IPS-20b (cell line): ENCODE data around the gene COMTD1.

Source experiments
- H3K27ac ChIP-seq: one replicate; pipeline ENCODE4 v1.5.1; 2013; ENCODE audit warnings: low read length
- H3K27me3 ChIP-seq: 2 replicates; pipeline ENCODE4 v1.6.1; 2013; ENCODE audit warnings: mild to moderate bottlenecking, low read length, inconsistent platforms; ENCODE audit not compliant: insufficient read depth
- H3K36me3 ChIP-seq: 2 replicates; pipeline ENCODE4 v1.6.1; 2013; ENCODE audit warnings: low read depth, mild to moderate bottlenecking, inconsistent platforms, low read length, moderate library complexity; ENCODE audit not compliant: insufficient read depth
- H3K4me1 ChIP-seq: 2 replicates; pipeline ENCODE4 v1.6.1; 2013; ENCODE audit warnings: mild to moderate bottlenecking, control low read depth, inconsistent platforms, low read length, moderate library complexity; ENCODE audit not compliant: insufficient read depth
- H3K4me3 ChIP-seq: 2 replicates; pipeline ENCODE4 v1.5.1; 2013; ENCODE audit warnings: mild to moderate bottlenecking, low read length, inconsistent platforms
- H3K9ac ChIP-seq: 2 replicates; pipeline ENCODE4 v1.6.1; 2013; ENCODE audit warnings: low read depth, mild to moderate bottlenecking, inconsistent platforms, low read length, moderate library complexity
- H3K9me3 ChIP-seq: 2 replicates; pipeline ENCODE4 v1.6.1; 2013; ENCODE audit warnings: mild to moderate bottlenecking, low read depth, low read length, inconsistent platforms; ENCODE audit not compliant: insufficient read depth

The COMTD1 gene

DNA sequence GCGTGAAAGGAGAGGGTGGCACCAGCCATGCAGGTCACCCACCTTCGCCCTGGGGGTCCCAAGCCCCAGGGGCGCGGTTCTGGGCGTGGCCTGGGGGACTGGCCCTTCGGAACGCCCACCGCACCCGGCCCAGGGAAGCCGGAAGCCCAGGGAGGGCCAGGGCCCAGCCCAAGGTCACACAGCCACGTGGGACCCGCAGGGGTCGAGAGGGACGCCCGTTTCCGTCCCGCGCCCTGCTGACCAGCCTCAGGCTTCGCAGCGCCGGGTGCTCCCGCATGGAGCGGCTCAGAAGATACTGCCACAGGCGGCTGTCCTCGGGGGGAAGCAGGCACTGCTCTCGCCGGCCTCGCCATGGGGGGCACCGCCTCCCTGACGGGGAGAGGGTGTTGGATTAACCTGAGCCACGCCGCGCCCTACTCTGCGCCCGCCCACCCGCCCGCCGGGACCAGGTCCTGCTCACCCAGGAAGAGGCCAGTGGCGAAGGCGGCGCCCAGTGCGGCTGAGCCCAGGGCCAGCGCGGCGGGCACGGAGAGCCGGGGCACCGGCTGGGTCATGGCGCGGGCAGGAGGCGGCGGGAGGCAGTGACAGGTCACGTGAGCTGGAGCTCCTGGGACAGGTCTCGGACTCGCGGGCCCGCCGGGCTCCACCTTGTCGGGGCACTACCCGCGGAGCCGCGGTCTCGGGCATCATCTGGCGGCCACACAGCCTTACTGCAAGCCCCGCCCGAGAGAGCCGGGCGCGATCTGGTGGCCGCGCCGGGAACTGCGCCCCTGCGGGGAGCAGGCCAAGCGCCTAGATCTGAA is at the start of gene COMTD1:
COMTD1 (minus strand) TSS at position 583 of the 803 bp plus-strand sequence; CDS start at position 554, 29 bp downstream.
- peak within 1 kb of the TSS; percentile 78 for H3K4me3 ChIP-seq
- H3K27me3 ChIP-seq: no peaks in the 10 kb centered on the region
- peaks cover 5% of the 10 kb centered on the region; the same call in 1 of the 2 replicates for H3K4me1 ChIP-seq
- H3K27ac ChIP-seq: no peak within 1 kb of the TSS
- no peaks in the 10 kb centered on the region for H3K9me3 ChIP-seq
- peak within 1 kb of the TSS; percentile 51; the same call in 1 of the 2 replicates for H3K9ac ChIP-seq
- peaks cover 30% of the 10 kb centered on the region for H3K36me3 ChIP-seq

DNA sequence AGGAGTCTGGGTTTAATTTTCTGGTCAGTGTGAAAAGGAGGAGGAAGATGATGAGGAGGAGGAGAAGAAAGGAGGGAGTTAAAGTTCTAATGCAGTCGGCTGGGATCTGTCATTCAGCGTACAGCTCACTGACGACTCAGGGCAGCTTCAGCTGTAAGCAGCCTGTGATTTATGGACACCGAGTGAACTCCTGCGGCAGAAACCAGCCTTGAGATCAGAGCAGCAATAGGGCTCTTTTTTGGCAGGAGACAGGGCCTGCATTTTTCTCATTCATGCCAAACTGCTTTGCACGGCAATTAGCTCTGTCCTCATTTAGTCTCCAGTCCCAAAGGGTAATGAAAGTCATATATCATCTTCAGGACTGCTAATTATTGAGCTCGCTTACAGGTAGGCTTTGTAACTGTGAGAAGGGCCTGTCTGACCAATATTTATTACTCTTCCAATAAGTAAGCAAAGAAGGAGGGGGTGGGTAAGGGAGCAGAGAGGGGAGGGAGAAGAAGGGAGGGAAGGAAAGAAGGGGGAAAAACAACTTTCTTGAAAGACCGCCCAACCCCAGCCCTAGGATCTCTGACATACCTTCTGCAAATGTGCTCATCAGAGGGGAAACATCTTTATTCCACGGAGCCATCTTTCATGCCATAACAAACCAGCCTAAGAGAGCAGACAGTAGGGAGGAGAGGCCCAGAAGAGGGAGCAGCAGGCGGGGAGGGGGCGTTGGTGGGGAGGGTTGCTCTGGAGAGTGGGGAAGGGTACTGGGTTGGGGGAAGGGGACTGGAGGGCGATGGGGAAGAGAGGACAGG is 48.1 kb upstream of the COMTD1 start:
- Histone ChIP-seq H3K4me1 (no peaks in the 10 kb centered on the region; the same call in 1 of the 2 replicates), H3K4me3 (peak overlapping the region; percentile 77), H3K36me3 (no peaks in the 10 kb centered on the region), H3K27me3 (peaks cover 19% of the 10 kb centered on the region), H3K27ac (no peak overlapping the region), H3K9ac (no peak overlapping the region), H3K9me3 (no peaks in the 10 kb centered on the region)

DNA sequence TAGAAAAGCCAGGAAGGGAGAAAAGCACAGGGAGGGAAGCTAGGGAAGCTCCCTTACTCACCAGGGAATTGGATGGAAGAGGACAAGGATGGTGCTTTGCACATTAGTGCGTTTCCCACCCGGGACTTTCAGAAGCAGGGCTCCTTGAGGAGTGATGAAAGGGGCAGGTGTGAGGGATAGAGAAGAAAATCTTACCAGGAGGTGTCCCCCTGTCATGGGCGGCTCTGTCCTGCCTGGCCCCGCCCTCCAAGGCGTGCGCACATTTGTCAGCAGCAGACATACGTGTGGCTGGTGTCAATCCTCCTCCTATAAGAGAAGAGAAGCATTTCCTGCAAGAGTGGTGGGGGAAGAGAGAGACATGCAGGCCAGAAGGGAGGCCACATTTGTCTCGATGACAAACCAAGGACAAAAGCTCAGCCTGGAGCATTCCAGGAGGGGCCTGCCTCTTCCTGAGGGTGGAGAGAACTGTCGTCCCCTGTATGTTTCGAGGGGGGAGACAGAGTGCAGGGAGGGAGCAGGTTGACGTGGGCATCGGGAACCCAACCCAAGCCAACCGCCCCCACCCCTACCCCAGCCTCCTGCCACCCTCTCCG is 47.4 kb upstream of the COMTD1 start:
- Histone ChIP-seq H3K27ac (no peak overlapping the region), H3K4me3 (peak overlapping the region; percentile 77)

DNA sequence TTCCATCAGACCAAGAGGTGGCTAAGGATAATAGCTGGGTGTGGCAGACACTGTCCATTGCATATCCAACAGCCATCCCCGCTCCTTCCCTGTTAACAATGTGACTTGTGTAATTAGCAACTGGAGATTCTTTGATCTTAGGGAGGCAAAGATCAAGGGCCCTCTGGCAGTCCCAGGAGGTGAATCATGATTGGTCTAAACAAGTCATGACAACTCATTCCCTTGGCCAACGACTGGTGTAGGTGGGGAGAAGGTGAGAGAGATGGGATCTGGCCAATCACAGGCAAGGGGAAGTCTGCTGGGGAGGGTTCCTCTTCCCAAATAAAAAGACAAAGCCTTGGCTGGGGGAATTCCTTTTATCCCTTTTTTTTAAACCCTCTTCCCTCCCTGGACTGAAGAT is 46.2 kb upstream of the COMTD1 start:
- Histone ChIP-seq H3K36me3 (no peaks in the 10 kb centered on the region), H3K9me3 (no peaks in the 10 kb centered on the region), H3K4me1 (no peaks in the 10 kb centered on the region; the same call in 1 of the 2 replicates), H3K9ac (no peak overlapping the region), H3K27me3 (peaks cover 21% of the 10 kb centered on the region), H3K27ac (no peak overlapping the region), H3K4me3 (no peak overlapping the region)

More for the DNA sequence above, 47.4 kb upstream of the COMTD1 start:
- no peaks in the 10 kb centered on the region for H3K9me3 ChIP-seq
- H3K9ac ChIP-seq: no peak overlapping the region
- H3K27me3 ChIP-seq: peaks cover 21% of the 10 kb centered on the region
- H3K36me3 ChIP-seq: no peaks in the 10 kb centered on the region
- no peaks in the 10 kb centered on the region; the same call in 1 of the 2 replicates for H3K4me1 ChIP-seq

DNA sequence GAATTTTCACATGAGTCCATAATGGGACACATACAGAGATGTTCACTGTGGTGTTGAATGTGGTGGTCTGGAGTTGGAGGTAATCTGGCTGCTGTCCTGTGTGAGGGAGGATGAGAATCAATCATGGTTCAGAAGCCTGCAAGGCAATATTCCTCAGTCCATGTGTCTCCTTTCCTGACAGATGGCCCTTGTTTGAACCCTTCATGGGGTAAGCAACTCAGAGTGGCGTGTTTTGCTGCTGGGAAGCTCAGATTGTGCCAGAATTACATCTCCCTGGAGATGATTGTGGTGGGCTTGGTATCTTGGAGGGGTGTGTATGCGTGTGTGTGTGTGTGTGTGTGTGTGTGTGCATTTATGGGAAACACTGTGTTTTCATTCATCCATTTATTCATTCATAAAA is 44.5 kb upstream of the COMTD1 start:
- no peak overlapping the region for H3K27ac ChIP-seq
- H3K4me3 ChIP-seq: no peak overlapping the region
- peaks cover 21% of the 10 kb centered on the region for H3K27me3 ChIP-seq
- no peak overlapping the region for H3K9ac ChIP-seq
- no peaks in the 10 kb centered on the region for H3K9me3 ChIP-seq
- no peaks in the 10 kb centered on the region; the same call in 1 of the 2 replicates for H3K4me1 ChIP-seq
- H3K36me3 ChIP-seq: no peaks in the 10 kb centered on the region

DNA sequence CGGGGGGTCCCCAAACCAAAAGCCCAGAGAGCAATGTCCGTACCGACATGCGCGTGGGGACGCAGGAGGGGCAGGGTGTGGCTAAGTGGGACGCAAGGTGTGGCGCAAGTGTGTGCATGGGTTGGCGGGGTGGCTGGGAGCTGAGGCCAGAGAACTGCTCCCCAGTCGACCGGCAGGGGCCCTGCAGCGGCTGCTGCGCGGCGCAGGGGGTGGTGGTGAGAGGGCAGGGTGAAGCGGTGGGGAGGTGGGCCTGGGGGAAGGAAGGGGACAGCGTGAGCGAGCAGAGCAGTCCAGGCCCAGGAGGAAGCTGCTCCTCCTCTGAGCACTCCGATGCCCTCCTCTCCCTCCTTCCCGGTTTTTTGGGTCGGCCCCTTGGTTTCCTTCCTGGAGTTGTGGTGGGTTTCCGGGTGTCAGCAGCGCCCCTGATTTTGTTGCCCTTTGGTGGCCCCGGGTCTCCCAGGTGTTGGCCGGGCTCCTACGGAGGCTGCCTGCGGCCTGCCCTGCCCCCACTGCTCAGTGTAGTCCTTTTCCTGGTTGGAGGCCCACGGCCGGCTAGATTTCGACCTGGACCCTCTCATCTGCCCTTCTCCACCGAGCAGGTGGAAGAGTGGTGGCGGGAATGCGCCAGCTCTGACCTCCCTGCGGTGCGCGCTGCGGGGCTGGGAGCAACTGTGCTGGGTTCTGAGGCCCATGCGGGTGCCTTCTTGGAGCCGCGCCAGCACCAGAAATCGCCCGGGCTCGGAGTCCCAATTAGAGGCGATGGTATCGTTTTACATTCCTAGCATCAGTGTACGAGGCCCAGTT is 40.5 kb upstream of the COMTD1 start:
- Histone ChIP-seq H3K4me3 (no peak overlapping the region), H3K27ac (no peak overlapping the region), H3K9ac (no peak overlapping the region), H3K4me1 (no peaks in the 10 kb centered on the region; the same call in 1 of the 2 replicates), H3K9me3 (no peaks in the 10 kb centered on the region), H3K27me3 (peaks cover 5% of the 10 kb centered on the region; the same call in 1 of the 2 replicates), H3K36me3 (no peaks in the 10 kb centered on the region)

DNA sequence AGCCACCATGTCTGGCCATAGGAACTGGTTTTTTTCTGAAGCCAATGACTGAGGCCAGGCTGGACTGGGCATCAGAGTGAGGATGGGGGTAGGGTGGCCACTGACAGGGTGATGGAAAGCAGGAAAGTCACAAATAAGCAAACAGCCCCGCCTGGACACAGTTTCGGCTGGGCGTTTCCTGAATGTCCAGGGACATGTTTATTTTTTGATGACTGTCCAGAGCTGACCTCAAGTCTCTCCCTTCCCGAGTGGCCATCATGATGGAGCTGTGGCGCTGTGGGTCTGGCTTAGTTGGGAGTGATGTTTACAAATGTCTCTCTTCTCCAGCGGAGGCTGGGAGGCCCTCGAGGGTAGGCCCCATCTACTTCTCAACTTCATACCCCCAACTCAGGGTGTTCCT is 37.1 kb upstream of the COMTD1 start:
- no peaks in the 10 kb centered on the region; the same call in 1 of the 2 replicates for H3K4me1 ChIP-seq
- no peaks in the 10 kb centered on the region for H3K9me3 ChIP-seq
- no peak overlapping the region for H3K4me3 ChIP-seq
- H3K36me3 ChIP-seq: no peaks in the 10 kb centered on the region
- H3K27ac ChIP-seq: no peak overlapping the region
- H3K9ac ChIP-seq: no peak overlapping the region
- no peaks in the 10 kb centered on the region for H3K27me3 ChIP-seq

DNA sequence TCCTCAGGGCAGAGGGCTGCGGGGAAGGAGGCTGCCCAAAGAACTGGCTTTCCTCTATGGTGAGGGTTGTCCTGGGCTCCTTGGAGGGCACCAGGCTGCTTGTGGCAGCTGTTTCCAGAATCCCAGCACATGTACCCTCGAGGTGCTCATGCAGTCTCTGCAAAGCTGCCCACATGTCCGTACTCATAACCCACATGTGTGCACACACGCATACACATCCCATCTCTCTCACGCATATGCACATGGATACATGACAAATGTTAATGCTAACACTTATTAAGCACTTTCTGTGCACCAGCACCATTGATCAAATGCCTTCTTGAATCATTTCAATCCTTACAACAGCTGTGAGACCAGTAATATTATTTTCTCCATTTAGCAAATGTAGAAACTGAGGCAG is 36.3 kb upstream of the COMTD1 start:
- Histone ChIP-seq H3K4me3 (no peak overlapping the region), H3K36me3 (no peaks in the 10 kb centered on the region), H3K27ac (no peak overlapping the region), H3K27me3 (no peaks in the 10 kb centered on the region), H3K9me3 (no peaks in the 10 kb centered on the region), H3K9ac (no peak overlapping the region), H3K4me1 (no peaks in the 10 kb centered on the region; the same call in 1 of the 2 replicates)

DNA sequence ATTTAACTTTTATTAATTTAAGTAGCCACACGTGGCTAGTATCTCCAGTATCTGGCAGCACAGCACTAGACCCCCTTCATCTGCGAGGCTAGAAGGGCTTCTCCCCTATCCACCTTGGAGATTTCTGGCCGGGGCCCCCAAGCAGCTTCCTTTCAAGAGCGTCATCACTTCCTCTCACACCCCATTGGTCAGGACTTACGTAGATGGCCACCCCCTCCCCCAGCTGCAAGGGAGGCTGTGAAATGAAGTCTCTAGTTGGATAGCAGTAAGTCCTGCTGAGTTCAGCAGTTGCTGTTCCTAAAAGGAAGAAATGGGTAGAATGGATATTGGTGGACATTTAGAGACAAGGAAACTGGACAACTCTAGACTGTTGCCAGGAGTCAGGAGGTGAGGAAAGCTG is 33.8 kb upstream of the COMTD1 start:
- H3K9ac ChIP-seq: no peak overlapping the region
- H3K4me1 ChIP-seq: no peaks in the 10 kb centered on the region; the same call in 1 of the 2 replicates
- no peaks in the 10 kb centered on the region for H3K36me3 ChIP-seq
- H3K4me3 ChIP-seq: no peak overlapping the region
- H3K27me3 ChIP-seq: no peaks in the 10 kb centered on the region
- H3K27ac ChIP-seq: no peak overlapping the region
- no peaks in the 10 kb centered on the region for H3K9me3 ChIP-seq

DNA sequence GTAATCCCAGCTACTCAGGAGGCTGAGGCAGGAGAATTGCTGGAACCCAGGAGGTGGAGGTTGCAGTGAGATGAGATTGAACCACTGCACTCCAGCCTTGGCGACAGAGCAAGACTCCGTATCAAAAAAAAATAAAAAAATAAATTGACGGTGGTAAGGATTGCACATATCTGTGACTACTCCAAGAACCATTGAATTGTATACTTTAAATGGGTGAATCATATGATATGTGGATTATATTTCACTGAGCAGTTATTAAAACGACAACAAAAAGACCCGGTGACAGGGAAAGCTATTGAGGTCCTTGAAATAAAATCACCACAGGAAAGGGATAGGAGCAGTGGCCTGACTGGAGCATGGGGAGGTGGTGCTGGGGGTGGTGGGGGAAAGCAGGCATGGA is 31.2 kb upstream of the COMTD1 start:
- H3K9ac ChIP-seq: no peak overlapping the region
- no peaks in the 10 kb centered on the region; the same call in 1 of the 2 replicates for H3K4me1 ChIP-seq
- no peaks in the 10 kb centered on the region for H3K36me3 ChIP-seq
- no peak overlapping the region for H3K27ac ChIP-seq
- no peaks in the 10 kb centered on the region for H3K9me3 ChIP-seq
- no peak overlapping the region for H3K4me3 ChIP-seq
- no peaks in the 10 kb centered on the region for H3K27me3 ChIP-seq

DNA sequence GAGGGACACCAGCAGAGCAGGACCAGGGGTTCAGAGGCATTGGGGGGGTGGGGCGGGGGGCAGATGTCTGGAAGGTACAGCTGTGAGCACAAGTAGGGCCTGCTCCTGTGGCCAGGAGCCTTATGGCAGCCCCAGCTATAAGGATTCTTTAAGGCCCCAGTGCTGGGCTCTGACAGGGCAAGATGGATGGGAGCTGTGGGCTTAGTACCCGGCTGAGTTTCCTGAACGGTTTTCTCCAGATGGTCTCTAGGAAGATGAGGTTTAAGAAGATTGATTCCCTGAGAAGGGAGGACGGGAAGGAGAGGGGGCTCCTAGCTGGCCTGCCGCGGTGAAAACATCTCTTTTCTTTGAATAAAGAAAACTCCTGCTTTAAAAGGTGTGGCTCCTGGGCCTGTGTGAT is 30.1 kb upstream of the COMTD1 start:
- H3K27me3 ChIP-seq: no peaks in the 10 kb centered on the region
- H3K4me1 ChIP-seq: no peaks in the 10 kb centered on the region
- no peaks in the 10 kb centered on the region for H3K9me3 ChIP-seq
- no peaks in the 10 kb centered on the region for H3K36me3 ChIP-seq
- no peak overlapping the region for H3K9ac ChIP-seq
- no peak overlapping the region for H3K27ac ChIP-seq
- H3K4me3 ChIP-seq: no peak overlapping the region
